Calu3 (cell line): ENCODE measurements around the gene MCF2L. TPM values are rescaled to one million over a fixed set of nuclear protein-coding genes. Genes with fewer than 3 reads are reported as not detected.

Experiments used
- Bru-seq: library from RNA; stranded (reverse); fragments of 400-500 nt; gene quantifications from one replicate; lab custom pipeline; 2021; lab: Mats Ljungman, UMichigan
- BruChase-seq, 2 experiments: library from RNA; stranded (reverse); fragments of 400-500 nt; gene quantifications; one replicate each; lab custom pipeline; 2021; lab: Mats Ljungman, UMichigan
- BruUV-seq: library from RNA; stranded (reverse); fragments of 400-500 nt; replicated peaks from 2 replicates; lab custom pipeline; 2021; lab: Mats Ljungman, UMichigan
- CTCF ChIA-PET: fragments of 300-600 bp; sonication (Branson Sonifier 250); formaldehyde crosslinking; loops from one replicate; lab custom pipeline; 2022; ENCODE audit warnings: antibody characterized with exemption; lab: Charles Lee
- DNase-seq: peaks from one replicate; pipeline ENCODE4 v3.0.0; 2022
- H3K27ac Mint-ChIP-seq: one replicate; pipeline ENCODE4 v1.8.0; 2022; ENCODE audit warnings: mixed read lengths; ENCODE audit not compliant: unreplicated experiment
- H3K27me3 Mint-ChIP-seq: one replicate; pipeline ENCODE4 v1.8.0; 2022; ENCODE audit warnings: mixed read lengths; ENCODE audit not compliant: unreplicated experiment
- H3K36me3 Mint-ChIP-seq: one replicate; pipeline ENCODE4 v1.8.0; 2022; ENCODE audit warnings: mild to moderate bottlenecking, moderate library complexity, mixed read lengths; ENCODE audit not compliant: insufficient read depth, unreplicated experiment
- H3K4me1 Mint-ChIP-seq: one replicate; pipeline ENCODE4 v1.8.0; 2022; ENCODE audit warnings: mild to moderate bottlenecking, low read depth, mixed read lengths; ENCODE audit not compliant: unreplicated experiment
- H3K4me3 Mint-ChIP-seq: one replicate; pipeline ENCODE4 v1.8.0; 2022; ENCODE audit warnings: mild to moderate bottlenecking, low read depth, moderate library complexity, mixed read lengths; ENCODE audit not compliant: unreplicated experiment
- H3K9me3 Mint-ChIP-seq: one replicate; pipeline ENCODE4 v1.8.0; 2022; ENCODE audit warnings: low read depth, mixed read lengths; ENCODE audit not compliant: unreplicated experiment
- intact Hi-C: fragments of 100-400 bp; cut with micrococcal nuclease; formaldehyde crosslinking; loops from one replicate; pipeline ENCODE4 v1.10.0; 2022; ENCODE audit not compliant: unreplicated experiment
- long read RNA-seq: library from polyadenylated mRNA; stranded (forward); transcript quantifications from one replicate; pipeline ENCODE4 v2.0.0, GENCODE V29; 2022
- total RNA-seq: library from RNA; stranded (reverse); gene quantifications from 2 replicates; pipeline ENCODE4 v1.2.3, GENCODE V29; 2022
- TF ChIP-seq, protein P1 (sequence below): fragments of 200-600 bp; IDR thresholded peaks from one replicate; pipeline ENCODE4 v1.8.0; 2022; ENCODE audit warnings: antibody characterized with exemption; ENCODE audit not compliant: unreplicated experiment

MCF2L gene, protein sequence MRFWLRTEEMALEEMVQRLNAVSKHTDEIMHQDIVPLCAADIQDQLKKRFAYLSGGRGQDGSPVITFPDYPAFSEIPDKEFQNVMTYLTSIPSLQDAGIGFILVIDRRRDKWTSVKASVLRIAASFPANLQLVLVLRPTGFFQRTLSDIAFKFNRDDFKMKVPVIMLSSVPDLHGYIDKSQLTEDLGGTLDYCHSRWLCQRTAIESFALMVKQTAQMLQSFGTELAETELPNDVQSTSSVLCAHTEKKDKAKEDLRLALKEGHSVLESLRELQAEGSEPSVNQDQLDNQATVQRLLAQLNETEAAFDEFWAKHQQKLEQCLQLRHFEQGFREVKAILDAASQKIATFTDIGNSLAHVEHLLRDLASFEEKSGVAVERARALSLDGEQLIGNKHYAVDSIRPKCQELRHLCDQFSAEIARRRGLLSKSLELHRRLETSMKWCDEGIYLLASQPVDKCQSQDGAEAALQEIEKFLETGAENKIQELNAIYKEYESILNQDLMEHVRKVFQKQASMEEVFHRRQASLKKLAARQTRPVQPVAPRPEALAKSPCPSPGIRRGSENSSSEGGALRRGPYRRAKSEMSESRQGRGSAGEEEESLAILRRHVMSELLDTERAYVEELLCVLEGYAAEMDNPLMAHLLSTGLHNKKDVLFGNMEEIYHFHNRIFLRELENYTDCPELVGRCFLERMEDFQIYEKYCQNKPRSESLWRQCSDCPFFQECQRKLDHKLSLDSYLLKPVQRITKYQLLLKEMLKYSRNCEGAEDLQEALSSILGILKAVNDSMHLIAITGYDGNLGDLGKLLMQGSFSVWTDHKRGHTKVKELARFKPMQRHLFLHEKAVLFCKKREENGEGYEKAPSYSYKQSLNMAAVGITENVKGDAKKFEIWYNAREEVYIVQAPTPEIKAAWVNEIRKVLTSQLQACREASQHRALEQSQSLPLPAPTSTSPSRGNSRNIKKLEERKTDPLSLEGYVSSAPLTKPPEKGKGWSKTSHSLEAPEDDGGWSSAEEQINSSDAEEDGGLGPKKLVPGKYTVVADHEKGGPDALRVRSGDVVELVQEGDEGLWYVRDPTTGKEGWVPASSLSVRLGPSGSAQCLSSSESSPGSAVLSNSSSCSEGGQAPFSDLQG
- total RNA-seq (12.9 and 14.2 TPM in 2 replicates), Bru-seq, nascent RNA (percentile 31 among the genes with signal in this experiment), BruChase-seq, experiment 1, labeled RNA remaining after a 6-hour chase (percentile 34 among the genes with signal in this experiment), BruChase-seq, experiment 2, labeled RNA remaining after a 2-hour chase (percentile 33 among the genes with signal in this experiment)
- long read RNA-seq, partial matches to known transcripts, result 1 of 5 reads
- long read RNA-seq, other reads (novel, unspliced or antisense), result 3 of 5 reads

- Mint-ChIP-seq H3K27me3 (no peaks in the 10 kb centered on the region), H3K9me3 (peaks cover 3% of the 10 kb centered on the region), H3K4me1 (no peaks in the 10 kb centered on the region), H3K36me3 (no peaks in the 10 kb centered on the region), H3K27ac (no peak within 1 kb of the TSS), H3K4me3 (peak within 1 kb of the TSS; percentile 62)
- TSS peak; percentile 51 for BruUV-seq
- intact Hi-C loops, result no loop called here
- peak; percentile 23 for DNase-seq
- TF ChIP-seq, protein P1, sequence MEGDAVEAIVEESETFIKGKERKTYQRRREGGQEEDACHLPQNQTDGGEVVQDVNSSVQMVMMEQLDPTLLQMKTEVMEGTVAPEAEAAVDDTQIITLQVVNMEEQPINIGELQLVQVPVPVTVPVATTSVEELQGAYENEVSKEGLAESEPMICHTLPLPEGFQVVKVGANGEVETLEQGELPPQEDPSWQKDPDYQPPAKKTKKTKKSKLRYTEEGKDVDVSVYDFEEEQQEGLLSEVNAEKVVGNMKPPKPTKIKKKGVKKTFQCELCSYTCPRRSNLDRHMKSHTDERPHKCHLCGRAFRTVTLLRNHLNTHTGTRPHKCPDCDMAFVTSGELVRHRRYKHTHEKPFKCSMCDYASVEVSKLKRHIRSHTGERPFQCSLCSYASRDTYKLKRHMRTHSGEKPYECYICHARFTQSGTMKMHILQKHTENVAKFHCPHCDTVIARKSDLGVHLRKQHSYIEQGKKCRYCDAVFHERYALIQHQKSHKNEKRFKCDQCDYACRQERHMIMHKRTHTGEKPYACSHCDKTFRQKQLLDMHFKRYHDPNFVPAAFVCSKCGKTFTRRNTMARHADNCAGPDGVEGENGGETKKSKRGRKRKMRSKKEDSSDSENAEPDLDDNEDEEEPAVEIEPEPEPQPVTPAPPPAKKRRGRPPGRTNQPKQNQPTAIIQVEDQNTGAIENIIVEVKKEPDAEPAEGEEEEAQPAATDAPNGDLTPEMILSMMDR, result no peak
- CTCF ChIA-PET, result no interaction called here
Measured at GRCh38 chr13:112968910-112969691, at the start of gene MCF2L. Gene MCF2L, plus strand, starts transcription at chr13:112969214. Its CDS starts 166 bp downstream, at chr13:112969380.

DNA sequence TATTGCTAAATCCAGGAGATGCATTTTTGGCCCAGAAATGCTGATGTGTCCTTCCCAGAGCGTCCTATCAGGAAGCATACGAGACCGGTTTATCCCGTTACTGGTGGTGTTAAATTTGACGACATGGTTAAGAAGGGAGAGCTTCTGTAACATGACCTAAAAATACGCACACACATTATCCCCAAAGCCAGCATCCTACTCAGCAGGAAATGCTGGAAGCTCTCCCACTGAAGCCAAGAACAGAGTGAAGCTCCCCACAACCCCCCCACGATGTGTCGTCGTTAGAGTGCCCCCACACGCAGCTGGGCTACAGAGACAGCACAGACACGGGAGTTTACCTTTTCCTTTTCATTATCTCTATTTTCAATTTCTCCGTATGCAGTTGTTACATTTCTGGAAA, 45.1 kb upstream of the MCF2L start:
- CTCF ChIA-PET, result no interaction called here
- TF ChIP-seq, protein P1, result no peak
- no peak for DNase-seq
- Mint-ChIP-seq H3K9me3 (no peaks in the 10 kb centered on the region), H3K4me3 (no peak overlapping the region), H3K36me3 (no peaks in the 10 kb centered on the region), H3K27ac (no peak overlapping the region), H3K27me3 (no peaks in the 10 kb centered on the region), H3K4me1 (peaks cover 2% of the 10 kb centered on the region)
- intact Hi-C loops, result no loop called here
- no TSS peak for BruUV-seq

DNA sequence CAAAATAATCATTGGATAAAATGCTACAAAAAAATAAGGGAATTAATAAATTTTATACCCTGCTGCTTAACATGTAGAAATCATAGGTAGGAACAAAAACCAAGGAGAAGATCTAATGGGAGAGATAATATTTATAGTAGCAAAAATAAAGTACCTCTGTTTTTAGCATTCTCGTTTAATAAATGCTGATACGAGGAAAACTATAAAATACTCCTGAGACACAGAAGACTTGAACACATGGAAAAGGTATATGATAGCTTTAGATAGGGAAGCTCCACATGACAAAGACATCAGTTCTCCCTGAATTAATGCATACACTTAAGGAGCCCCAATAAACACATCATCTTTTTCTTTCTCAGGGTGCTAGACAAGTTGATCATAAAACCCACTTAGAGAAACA, 44.6 kb upstream of the MCF2L start:
- Mint-ChIP-seq H3K27ac (no peak overlapping the region), H3K9me3 (no peaks in the 10 kb centered on the region), H3K27me3 (no peaks in the 10 kb centered on the region), H3K4me3 (no peak overlapping the region), H3K4me1 (peaks cover 6% of the 10 kb centered on the region), H3K36me3 (no peaks in the 10 kb centered on the region)
- TF ChIP-seq, protein P1, result no peak
- DNase-seq, result no peak
- intact Hi-C loops, result no loop called here
- BruUV-seq, result no TSS peak
- CTCF ChIA-PET, result no interaction called here
